ENCODE data around the gene BRF1.
"Not testable (repeated sequence)": the region's sequence is repeated elsewhere in the genome, so short reads cannot be mapped to it uniquely, and the experiment has no call there.

Gene BRF1

DNA sequence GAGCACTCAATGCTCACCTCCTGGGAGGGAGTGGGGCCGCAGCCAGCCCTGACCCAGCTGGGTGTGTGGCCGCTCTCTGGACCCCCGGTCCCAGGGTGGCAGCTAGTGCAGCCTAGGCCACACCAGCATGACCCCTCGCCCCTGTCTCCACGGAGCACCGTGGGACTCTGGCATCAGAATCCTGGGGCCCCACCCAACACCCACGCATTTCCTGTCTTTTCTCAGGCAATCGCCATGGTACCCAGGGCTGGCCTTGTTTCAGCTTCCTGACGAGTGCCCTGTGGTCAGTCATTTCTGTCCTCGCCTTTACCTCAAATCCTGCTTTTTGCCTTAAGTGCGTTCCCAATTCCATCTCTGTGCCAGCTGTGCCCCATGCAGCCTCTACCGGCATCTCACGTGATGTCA, 29.7 kb upstream of the BRF1 start:
- no peaks in the 10 kb centered on the region for H3K36me3 ChIP-seq (ENCODE audit: insufficient read depth, low read length)
- H3K9me3 ChIP-seq (replicated peaks; ENCODE audit: low read length) = no peaks in the 10 kb centered on the region
- no peak overlapping the region for H3K4me3 ChIP-seq (ENCODE audit: low read length)
- peaks cover 32% of the 10 kb centered on the region for H3K4me1 ChIP-seq (ENCODE audit: control insufficient read depth, insufficient read depth, low read length)
- H3K27me3 ChIP-seq (ENCODE audit: control insufficient read depth, insufficient read depth, low read length) = no peaks in the 10 kb centered on the region
- H3K4me2 ChIP-seq (ENCODE audit: low read length) = peak overlapping the region; percentile 69
- H3K9ac ChIP-seq (ENCODE audit: low read depth, low read length) = no peak overlapping the region

DNA sequence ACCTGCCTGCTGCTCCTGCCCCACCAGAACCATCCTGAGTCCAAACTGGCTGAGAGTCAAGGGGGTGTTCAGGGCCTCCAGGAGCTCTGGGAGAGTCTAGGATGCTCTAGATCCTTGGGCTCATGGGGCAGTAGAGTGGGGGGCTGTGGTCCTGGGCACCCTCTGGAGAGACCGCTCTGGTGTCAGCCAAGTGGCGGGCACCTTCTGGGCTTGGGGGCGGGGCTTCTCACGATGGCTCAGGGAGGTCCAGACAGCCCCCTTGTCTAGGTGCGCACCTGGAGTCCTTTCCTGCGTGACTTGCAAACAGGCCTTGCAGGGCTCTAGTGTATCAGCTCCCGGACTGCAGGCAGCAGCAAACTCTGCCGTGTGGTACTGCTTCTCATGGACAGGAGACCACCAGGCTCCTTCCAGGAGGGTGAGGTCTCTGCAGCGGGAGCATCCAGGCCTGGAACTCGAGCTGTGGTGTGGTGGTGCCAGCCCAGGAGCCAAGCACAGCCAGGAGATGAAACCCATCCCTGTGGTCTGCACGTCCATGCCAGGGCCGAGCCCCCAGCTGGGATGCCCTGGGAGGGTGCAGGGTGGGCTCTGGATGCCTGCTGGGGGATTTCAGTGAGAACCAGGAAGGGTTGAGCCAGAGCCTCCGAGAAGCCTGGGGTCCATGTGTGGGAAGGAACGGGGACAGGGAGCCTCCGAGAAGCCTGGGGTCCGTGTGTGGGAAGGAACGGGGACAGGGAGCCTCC, 28.8 kb upstream of the BRF1 start:
- H3K9me3 ChIP-seq (replicated peaks; ENCODE audit: low read length) = no peaks in the 10 kb centered on the region
- no peak overlapping the region for H3K4me3 ChIP-seq (ENCODE audit: low read length)
- H3K4me1 ChIP-seq (ENCODE audit: control insufficient read depth, insufficient read depth, low read length) = peaks cover 34% of the 10 kb centered on the region
- no peak overlapping the region for H3K9ac ChIP-seq (ENCODE audit: low read depth, low read length)
- no peak overlapping the region for H3K4me2 ChIP-seq (ENCODE audit: low read length)
- no peaks in the 10 kb centered on the region for H3K27me3 ChIP-seq (ENCODE audit: control insufficient read depth, insufficient read depth, low read length)
- no peaks in the 10 kb centered on the region for H3K36me3 ChIP-seq (ENCODE audit: insufficient read depth, low read length)

DNA sequence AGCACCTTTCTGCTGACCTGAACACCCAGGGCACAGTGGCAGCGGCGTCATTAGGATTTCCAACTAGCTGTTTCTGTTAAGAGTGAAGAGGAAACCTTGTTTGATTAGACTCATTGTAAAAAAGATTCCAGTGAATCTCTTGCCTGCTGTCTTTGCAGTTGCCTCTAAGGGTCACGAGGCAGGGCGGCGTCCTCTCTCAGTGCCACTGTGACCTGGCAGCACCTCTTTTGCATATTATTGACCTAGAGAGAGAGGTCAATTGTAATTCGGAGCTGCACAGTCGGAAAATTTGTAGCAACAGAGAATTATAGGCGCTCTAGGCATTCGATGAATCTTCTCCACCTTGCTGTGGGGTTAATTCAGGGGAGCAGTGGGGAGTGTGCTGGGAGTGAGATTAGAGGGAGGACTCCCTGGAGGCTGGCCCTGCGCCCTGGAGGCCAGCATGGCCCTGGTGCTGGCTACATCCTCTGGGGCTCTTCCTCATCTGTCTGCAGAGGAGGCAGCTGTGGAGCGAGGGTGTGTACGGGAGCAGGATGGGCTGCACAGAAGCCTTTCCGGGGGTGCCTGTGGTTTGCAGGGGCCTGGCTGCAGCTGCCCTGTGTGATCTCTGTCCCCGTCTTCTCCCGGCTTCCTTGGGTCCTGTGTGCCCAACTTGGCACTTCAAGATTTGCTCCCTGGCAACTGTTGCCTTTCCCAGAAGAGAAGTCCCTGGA, 28.0 kb upstream of the BRF1 start:
- no peaks in the 10 kb centered on the region for H3K27me3 ChIP-seq (ENCODE audit: control insufficient read depth, insufficient read depth, low read length)
- H3K4me3 ChIP-seq (ENCODE audit: low read length) = no peak overlapping the region
- H3K4me1 ChIP-seq (ENCODE audit: control insufficient read depth, insufficient read depth, low read length) = peaks cover 41% of the 10 kb centered on the region
- no peaks in the 10 kb centered on the region for H3K9me3 ChIP-seq (replicated peaks; ENCODE audit: low read length)
- H3K4me2 ChIP-seq (ENCODE audit: low read length) = no peak overlapping the region
- no peak overlapping the region for H3K9ac ChIP-seq (ENCODE audit: low read depth, low read length)
- H3K36me3 ChIP-seq (ENCODE audit: insufficient read depth, low read length) = no peaks in the 10 kb centered on the region

DNA sequence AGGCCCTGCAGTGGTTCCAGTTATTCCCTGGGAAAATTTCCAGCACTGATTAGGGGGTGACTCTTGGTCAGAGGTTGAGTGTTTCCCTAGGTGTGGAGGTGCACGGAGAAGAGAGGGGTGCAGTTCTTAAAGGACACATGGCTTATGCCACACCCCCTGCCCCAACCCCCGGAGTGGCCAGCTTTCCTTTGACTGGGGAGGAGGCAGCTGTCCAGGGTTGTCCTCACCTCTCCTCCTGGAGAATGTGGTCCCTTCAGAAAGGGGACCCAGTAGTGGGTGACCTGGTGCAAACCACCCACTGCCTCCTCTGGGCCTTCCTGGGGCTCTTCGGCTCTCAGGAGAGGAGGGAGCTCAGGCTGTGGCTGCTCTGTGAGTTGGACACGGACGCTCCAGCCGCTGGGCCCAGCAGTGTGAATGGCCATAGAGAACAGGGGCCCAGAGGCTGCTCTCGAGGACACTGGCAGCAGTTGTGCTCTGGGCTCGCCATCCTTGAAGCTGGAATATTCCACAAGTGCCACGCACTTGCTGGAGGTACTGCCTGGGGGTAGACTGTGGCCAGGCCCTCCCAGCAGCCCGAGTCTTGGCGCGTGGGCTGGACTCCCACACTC, 27.4 kb upstream of the BRF1 start:
- no peak overlapping the region for H3K4me2 ChIP-seq (ENCODE audit: low read length)
- H3K27me3 ChIP-seq (ENCODE audit: control insufficient read depth, insufficient read depth, low read length) = no peaks in the 10 kb centered on the region
- no peak overlapping the region for H3K9ac ChIP-seq (ENCODE audit: low read depth, low read length)
- H3K36me3 ChIP-seq (ENCODE audit: insufficient read depth, low read length) = no peaks in the 10 kb centered on the region
- H3K4me1 ChIP-seq (ENCODE audit: control insufficient read depth, insufficient read depth, low read length) = peaks cover 48% of the 10 kb centered on the region
- no peaks in the 10 kb centered on the region for H3K9me3 ChIP-seq (replicated peaks; ENCODE audit: low read length)
- H3K4me3 ChIP-seq (ENCODE audit: low read length) = no peak overlapping the region

DNA sequence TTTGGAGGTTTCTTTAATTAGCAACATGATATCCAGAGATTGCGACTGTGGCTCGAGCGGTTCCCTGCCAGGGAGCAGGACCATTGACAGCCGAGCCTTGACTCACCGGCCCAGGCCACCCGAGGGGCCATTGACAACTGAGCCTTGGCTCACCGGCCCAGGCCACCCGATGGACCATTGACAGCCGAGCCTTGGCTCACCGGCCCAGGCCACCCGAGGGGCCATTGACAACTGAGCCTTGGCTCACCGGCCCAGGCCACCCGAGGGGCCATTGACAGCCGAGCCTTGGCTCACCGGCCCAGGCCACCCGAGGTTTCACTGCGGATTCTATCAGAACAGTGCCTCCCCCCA, 26.9 kb upstream of the BRF1 start:
- H3K36me3 ChIP-seq (ENCODE audit: insufficient read depth, low read length); H3K4me3 ChIP-seq (ENCODE audit: low read length); H3K9ac ChIP-seq (ENCODE audit: low read depth, low read length); H3K9me3 ChIP-seq (replicated peaks; ENCODE audit: low read length); H3K4me2 ChIP-seq (ENCODE audit: low read length); H3K27me3 ChIP-seq (ENCODE audit: control insufficient read depth, insufficient read depth, low read length): not testable (repeated sequence)
- H3K4me1 ChIP-seq (ENCODE audit: control insufficient read depth, insufficient read depth, low read length) = peaks cover 53% of the 10 kb centered on the region

DNA sequence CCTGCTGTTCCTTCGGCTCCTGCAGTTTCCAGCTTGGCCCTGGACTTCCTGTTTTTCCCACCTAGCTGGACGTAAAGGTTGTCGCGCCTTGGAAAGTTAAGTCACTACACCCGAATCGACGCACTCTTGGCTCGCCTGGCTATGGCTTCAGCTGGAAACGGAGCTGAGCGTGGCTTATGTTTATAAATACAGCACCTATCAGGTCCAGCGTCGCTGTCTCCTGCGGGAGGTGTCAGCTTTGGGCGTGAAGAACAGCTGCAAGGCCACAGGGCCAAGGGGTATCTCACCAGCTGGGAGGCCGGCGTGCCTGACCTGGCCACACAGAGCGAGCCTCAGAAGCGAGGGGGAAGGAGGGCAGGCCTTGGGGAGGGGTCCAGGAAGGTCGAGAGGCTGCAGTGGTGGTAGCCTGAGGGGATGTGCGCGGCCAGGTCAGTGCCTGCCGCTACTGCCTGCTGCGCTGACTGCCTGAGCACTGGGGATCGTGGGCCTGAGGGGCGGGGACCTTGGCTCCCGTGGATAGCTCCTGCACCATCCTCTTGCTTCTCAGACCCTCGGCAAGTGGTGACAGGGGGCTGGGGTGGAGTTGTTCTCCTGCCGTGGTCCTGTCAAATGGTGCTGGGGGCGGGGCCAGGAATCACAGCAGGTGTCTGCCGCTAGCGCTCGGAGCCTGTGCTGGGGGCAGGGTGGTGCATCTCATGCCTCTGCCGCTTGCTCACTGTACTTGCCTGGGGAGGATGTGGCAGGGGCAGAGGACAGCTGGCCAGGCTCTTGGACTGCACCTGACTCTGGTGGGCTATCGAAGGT, 26.3 kb upstream of the BRF1 start:
- H3K36me3 ChIP-seq (ENCODE audit: insufficient read depth, low read length) = no peaks in the 10 kb centered on the region
- no peak overlapping the region for H3K4me2 ChIP-seq (ENCODE audit: low read length)

DNA sequence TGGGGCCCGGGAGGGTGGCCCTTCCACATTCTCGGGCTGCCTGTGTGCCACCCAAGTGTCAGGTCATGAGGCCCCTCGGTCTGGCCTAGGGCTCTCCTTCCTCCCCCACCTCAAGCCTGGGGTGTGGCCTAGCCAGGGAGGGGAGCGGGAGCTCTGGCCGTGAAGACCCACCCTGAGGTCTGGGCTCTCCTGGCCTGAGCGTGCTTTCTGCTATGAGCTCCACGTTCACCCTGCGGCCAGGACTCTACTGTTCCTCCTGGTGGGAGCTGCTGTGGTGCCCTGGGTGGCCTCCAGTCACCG, 25.7 kb upstream of the BRF1 start:
- Histone ChIP-seq H3K4me2 (ENCODE audit: low read length) (no peak overlapping the region), H3K4me1 (ENCODE audit: control insufficient read depth, insufficient read depth, low read length) (peaks cover 53% of the 10 kb centered on the region), H3K27me3 (ENCODE audit: control insufficient read depth, insufficient read depth, low read length) (no peaks in the 10 kb centered on the region), H3K4me3 (ENCODE audit: low read length) (no peak overlapping the region), H3K9ac (ENCODE audit: low read depth, low read length) (no peak overlapping the region), H3K36me3 (ENCODE audit: insufficient read depth, low read length) (no peaks in the 10 kb centered on the region), H3K9me3 (replicated peaks; ENCODE audit: low read length) (no peaks in the 10 kb centered on the region)

More for the DNA sequence above, 26.3 kb upstream of the BRF1 start:
- Histone ChIP-seq H3K9ac (ENCODE audit: low read depth, low read length) (no peak overlapping the region), H3K27me3 (ENCODE audit: control insufficient read depth, insufficient read depth, low read length) (no peaks in the 10 kb centered on the region), H3K9me3 (replicated peaks; ENCODE audit: low read length) (no peaks in the 10 kb centered on the region), H3K4me1 (ENCODE audit: control insufficient read depth, insufficient read depth, low read length) (peaks cover 53% of the 10 kb centered on the region), H3K4me3 (ENCODE audit: low read length) (no peak overlapping the region)

DNA sequence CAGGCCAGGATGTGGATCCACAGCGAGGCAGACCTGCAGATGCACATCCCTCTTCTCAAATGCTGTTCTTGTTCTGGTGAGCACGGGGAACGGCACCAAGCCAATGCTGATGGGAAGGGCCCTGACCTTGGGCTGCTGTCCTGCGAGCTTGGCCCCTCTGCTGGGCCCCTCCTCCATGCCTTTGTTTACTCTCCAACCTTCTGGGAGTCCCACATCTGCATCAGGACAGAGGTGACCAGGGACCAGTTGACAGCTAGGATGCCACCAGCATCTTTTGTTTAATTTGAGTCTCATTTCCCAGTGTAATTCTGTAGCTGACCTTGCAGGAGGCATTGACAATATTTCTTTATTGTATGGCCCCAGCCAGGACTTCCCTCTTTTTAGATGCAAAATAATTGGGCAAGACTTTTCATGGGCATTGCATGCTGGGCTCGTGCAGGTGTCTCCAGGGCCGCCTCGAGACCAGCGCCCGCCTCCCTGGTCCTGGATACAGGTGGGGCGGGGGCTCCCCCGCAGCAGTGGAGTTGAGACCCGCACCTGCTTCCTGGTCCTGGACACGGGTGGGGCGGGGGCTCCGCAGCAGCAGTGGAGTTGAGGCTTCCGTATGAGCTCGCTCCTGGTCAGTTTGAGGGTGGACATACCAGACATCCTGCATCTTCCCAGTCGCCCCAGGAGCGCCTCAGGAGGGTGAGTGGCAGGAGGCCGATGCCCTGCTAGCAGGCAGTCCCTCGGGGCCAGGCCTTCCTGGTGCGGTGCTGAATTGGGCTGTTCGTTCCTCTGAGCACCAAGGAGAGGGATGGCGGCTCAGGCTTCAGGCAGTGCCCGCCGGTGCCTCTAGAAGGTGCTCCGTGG, 25.1 kb upstream of the BRF1 start:
- Histone ChIP-seq H3K9ac (ENCODE audit: low read depth, low read length) (no peak overlapping the region), H3K9me3 (replicated peaks; ENCODE audit: low read length) (no peaks in the 10 kb centered on the region), H3K36me3 (ENCODE audit: insufficient read depth, low read length) (no peaks in the 10 kb centered on the region), H3K27me3 (ENCODE audit: control insufficient read depth, insufficient read depth, low read length) (no peaks in the 10 kb centered on the region), H3K4me1 (ENCODE audit: control insufficient read depth, insufficient read depth, low read length) (peaks cover 49% of the 10 kb centered on the region), H3K4me3 (ENCODE audit: low read length) (no peak overlapping the region), H3K4me2 (ENCODE audit: low read length) (no peak overlapping the region)

DNA sequence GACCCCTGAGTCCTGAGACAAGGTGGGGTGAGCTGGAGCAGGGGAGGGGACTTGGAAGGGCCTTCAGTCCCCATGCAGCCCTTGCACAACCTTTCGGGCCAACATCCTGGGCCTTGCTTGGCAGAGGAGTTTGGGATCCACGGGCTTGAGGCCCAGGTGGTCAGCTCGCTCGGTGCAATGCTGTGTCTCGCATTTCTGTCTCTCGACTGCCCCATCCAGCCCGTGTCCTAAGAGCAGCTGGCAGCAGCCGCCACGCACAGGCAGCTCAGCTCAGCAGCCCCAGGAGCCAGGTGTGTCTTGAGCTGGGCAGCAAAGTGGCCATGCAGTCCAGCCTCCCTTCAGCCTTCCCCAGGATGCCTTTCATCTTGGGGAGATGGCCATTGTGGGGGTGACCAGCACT, 24.5 kb upstream of the BRF1 start:
- peaks cover 43% of the 10 kb centered on the region for H3K4me1 ChIP-seq (ENCODE audit: control insufficient read depth, insufficient read depth, low read length)
- H3K9ac ChIP-seq (ENCODE audit: low read depth, low read length) = no peak overlapping the region
- H3K9me3 ChIP-seq (replicated peaks; ENCODE audit: low read length) = no peaks in the 10 kb centered on the region
- no peaks in the 10 kb centered on the region for H3K36me3 ChIP-seq (ENCODE audit: insufficient read depth, low read length)
- no peaks in the 10 kb centered on the region for H3K27me3 ChIP-seq (ENCODE audit: control insufficient read depth, insufficient read depth, low read length)
- no peak overlapping the region for H3K4me2 ChIP-seq (ENCODE audit: low read length)
- no peak overlapping the region for H3K4me3 ChIP-seq (ENCODE audit: low read length)

DNA sequence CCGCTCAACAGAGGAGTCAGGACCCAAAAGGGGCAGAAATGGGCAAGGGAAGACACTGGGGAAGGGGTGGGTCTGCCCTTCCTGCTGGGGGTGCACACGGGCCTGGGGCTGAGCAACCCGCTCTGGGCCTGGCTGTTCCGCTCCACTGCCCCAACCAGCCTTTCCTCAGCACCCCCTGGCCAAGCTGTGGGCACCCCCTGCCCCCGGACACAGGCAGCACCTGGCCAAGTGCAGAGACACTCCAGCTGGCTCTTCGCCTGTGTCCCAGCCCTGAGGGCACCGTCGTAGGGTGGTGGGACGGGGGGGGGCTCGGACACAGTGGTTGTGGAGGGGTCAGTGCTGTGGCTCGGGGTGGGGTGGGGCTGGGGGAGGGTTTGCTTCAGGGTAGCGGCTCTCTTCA, 24.1 kb upstream of the BRF1 start:
- no peak overlapping the region for H3K9ac ChIP-seq (ENCODE audit: low read depth, low read length)

More for the DNA sequence above, 24.1 kb upstream of the BRF1 start:
- H3K36me3 ChIP-seq (ENCODE audit: insufficient read depth, low read length) = no peaks in the 10 kb centered on the region
- peaks cover 38% of the 10 kb centered on the region for H3K4me1 ChIP-seq (ENCODE audit: control insufficient read depth, insufficient read depth, low read length)
- no peaks in the 10 kb centered on the region for H3K27me3 ChIP-seq (ENCODE audit: control insufficient read depth, insufficient read depth, low read length)
- H3K9me3 ChIP-seq (replicated peaks; ENCODE audit: low read length) = no peaks in the 10 kb centered on the region
- H3K4me2 ChIP-seq (ENCODE audit: low read length) = no peak overlapping the region
- H3K4me3 ChIP-seq (ENCODE audit: low read length) = no peak overlapping the region
